HG03442 (cell line): Measurements from ENCODE around the gene TMEM87B.
"Not testable (repeated sequence)": the region's sequence is repeated elsewhere in the genome, so short reads cannot be mapped to it uniquely, and the experiment has no call there.

Experiments used
- ATAC-seq: cut with Tn5 transposase; IDR thresholded peaks from one replicate; pipeline ENCODE4 v1.9.1; 2021; ENCODE audit warnings: mild to moderate bottlenecking, moderate library complexity; ENCODE audit not compliant: unreplicated experiment

TMEM87B gene

DNA sequence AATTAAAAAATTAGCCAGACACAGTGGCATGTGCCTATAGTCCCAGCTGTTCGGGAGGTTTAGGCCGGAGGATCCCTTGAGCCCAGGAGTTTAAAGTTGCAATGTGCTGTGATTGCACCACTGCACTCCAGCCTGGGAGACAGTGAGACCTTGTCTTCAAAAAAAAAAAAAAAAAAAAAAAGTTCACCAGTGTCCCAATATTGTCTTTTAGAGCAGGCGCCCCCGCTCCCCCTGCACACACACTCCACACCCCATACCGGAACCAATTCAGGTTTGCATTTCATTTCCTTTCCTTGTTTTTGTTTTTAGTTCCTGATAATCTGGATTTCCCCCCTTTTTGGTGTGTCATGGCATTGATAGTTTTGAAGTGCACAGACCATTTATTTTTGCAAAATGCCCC, 10.4 kb downstream of the TMEM87B start:
- ATAC-seq: no peak

DNA sequence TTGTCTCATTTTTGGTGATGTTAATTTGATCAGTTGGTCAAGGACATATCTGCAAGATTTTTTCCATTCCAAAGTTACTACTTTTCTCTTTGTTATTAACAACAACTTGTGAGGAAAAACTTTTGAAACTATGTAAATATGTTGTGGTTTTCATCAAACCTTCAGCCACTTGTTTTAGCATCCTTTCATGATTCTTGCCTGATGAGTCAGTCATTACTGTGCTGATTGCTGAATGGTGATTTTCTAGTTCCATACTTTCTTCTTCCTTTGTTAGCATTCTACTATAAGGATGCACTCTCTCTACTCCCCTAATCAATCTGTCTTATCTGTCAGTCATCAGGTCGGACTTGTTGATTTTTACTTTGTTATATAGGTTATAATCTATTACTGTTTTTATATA, 10.9 kb downstream of the TMEM87B start:
- ATAC-seq: no peak

DNA sequence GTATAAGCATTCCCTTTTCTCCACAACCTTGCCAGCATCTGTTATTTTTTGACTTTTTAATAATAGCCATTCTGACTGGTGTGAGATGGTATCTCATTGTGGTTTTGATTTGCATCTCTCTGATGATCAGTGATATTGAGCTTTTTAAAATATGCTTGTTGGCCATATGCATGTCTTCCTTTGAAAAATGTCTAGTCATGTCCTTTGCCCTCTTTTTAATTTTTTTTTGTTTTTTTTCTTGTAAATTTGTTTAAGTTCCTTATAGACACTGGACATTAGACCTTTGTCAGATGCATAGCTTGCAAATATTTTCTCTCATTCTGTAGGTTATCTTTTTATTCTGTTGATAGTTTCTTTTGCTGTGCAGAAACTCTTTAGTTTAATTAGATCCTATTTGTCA, 14.7 kb downstream of the TMEM87B start:
- ATAC-seq: not testable (repeated sequence)

DNA sequence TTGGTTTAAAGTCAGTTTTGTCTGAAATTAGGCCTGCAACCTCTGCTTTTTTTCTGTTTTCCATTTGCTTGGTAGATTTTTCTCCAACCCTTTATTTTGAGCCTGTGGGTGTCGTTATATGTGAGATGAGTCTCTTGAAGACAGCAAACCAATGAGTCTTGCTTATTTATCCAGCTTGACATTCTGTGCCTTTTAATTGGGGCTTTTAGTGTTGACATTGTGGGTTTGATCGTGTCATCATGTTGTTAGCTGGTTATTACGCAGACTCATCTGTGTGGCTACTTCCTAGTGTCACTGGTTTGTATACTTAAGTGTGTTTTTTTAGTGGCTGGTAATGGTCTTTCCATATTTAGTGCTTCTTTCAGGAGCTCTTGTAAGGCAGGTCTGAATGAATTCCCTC, 18.8 kb downstream of the TMEM87B start:
- no peak for ATAC-seq

DNA sequence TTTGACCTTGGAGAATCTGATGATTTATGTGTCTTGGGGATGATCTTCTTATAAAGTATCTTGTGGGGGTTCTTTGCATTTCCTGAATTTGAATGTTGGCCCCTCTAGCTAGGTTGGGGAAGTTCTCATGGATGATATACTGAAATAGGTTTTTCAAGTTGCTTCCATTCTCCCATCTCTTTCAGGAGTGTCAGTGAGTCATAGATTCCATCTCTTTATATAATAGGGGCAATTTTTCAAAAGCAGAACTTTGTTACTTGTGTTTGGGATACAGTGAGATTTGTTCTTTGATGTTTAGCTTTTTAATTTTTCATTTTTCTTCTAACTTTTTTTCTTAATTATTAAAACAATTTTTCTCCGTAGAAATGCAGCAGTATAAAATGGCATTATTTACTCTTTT, 19.4 kb downstream of the TMEM87B start:
- no peak for ATAC-seq

DNA sequence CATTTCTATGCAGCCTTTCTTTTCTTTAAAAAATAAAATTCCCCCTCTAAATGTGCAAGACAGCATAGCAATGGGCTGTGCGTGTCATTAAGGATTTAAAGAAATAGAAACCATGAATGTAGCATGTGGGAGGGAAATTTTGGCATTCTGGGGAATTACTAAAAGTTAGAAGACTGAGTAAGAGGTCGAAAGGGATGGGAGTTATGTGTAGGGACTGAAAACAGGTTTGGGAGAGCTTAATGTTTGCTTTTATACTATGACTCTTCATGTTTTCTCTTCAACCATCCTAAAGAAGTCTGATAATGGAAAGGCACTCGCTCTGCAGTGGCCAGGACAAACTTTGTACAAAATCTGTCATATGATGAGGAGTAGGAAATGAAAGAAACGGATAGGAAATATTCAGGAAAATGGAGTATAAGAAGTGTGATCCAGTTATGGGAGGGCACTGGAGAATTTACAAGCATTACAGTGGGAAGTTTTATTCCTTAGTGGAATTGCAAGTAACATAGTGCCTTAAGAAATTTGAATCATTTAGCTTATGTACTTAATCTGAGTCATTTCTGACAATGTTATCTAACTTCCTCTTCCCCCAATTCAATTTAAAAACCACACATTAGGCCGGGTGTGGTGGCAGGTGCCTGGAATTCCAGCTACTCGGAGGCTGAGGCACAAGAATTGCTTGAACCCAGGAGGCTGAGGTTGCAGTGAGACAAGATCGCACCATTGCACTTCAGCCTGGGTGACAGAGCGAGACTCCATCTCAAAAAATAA, 20.6 kb downstream of the TMEM87B start:
- no peak for ATAC-seq

DNA sequence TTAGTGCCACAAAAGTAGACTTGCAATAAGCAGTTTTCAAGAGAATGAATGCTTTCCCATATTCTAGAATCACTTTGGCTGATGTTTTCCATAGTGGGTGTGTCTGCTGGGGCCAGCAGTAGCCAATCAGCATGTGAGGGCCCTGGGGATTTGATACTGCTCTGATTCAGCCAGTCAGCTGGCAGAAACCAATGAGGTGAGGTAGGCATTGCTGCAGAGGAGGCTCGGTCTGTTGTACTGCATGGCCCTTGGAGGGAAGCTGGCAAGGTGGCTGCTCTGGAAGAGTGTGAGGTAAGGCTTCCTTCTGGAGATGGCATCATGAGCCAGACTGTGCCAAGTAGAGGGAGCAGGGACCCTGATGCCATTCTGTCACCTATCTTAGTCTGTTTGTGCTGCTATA, 22.7 kb downstream of the TMEM87B start:
- no peak for ATAC-seq

DNA sequence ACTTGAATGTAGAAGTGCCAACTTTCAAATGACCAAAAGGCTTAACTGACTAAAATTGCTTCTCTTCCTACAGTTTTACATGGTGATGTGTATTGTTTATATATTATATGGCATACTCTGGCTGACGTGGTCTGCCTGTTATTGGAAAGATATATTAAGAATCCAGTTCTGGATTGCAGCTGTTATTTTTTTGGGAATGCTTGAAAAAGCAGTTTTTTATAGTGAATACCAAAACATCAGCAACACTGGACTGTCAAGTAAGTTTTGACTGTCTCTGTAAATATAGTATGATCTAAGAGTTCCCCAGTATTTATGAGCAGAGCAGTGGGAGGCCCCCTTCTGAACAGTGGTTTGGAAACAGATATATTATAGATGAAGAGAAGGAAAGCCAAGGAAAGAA, 26.2 kb downstream of the TMEM87B start:
- no peak for ATAC-seq

DNA sequence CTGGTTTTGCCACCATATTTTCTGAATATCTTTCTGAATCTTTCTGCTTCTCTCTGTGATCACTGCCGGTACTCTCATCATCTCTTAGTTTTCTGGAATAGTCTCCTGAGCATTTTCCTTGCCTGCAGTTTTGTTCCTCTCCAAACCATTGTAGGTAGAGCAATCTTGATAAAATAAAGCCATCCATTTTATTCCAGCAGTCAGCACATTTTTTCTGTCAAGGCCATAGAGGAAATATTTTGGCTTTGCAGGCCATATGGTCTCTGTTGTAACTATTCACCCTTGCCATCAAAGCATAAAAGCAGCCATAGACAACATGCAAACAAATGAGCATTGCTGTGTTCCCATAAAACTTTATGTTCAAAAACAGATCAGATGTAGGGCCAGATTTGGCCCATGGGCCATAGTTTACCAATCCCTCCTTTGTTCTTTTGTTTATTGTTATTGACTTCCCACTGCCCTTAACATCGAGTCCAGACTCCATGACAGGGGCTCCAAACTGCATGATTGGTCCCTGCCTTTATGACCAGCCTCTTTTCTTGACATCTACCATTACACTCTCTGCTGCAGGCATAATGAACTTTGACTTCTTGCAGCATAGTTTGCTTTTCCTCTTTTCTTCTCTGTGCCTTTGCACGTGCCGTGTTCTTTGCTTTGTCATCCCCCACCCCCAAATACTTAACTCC, 29.8 kb downstream of the TMEM87B start:
- no peak for ATAC-seq

DNA sequence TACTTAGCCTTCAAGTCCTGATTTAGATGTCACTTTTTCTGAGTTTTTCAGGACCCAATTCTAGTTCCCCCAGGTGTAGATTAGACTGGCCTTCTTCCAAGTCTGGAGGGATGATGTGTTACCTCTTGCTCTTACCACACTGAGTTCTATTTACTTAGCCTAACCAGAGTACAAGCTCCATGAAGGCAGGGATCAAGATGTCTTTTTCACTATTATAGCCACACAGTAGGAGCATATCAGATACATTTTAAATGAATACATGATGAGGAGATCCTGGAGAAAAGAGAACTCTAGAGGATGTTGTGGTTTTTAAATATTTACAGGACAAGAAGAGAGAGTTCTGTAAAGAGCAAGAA, 30.3 kb downstream of the TMEM87B start:
- no peak for ATAC-seq

DNA sequence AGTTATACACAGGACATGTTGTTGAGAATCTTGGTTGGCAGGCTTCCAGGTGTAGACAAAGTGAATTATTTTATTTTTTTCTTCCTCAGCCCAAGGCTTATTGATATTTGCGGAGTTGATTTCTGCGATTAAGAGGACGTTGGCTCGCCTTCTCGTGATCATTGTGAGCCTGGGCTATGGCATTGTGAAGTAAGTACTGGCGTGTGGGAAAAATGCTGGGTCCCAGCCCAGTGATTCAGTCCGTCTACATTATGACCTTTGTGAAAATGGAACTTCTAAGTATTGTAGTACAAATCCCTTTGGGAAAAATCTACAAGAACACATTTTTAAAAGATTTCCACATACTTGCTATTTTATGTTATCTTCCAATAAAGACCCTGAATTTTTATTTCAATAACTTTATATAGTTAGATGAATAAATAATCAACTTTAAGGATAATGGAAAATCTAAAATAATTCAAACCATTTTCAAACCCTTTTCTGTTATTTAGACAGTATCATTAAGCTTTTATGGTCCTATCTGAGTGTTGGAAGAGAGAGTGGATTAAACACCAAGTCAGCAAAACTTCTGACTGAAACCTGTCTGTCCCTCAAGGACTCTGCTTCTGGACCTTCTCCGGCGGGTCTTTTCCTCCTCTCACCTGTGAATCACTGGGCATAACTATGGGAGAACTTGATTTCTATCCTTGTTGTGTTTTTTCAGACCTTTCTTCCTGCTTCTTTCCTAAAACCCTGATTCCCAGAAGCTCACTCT, 31.0 kb downstream of the TMEM87B start:
- ATAC-seq: no peak

DNA sequence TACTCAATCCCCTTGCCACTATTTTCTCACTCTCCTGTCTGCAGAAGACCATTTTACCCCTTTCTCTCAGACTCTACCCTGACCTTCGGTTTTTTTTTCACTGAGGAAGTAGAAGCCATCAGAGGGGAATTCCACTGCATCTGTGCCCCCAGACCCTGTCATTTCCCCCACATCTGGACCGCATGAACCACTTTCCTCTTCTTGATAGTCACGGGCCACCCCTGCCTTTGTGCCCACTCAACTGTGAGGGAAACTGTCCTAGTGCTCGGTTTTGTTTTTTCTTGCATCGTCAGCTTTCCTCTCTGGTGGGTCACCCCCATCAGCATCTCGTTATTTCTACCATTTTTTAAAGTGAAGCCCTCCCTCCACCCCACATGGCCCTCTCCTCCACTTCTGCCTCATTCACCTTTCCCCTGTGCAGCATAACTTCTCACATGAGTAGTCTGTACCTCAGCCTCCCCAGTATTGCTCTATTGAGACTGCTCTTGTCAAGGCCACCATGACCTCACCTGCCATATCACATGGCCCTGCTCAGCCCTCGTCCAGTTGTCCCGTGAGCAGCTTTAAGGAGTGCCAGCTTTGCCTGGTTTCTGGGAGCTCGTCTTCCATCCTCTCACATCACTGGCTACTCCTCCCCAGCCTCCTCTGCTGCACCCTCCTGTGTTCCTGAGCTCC, 32.4 kb downstream of the TMEM87B start:
- ATAC-seq: peak; percentile 66

DNA sequence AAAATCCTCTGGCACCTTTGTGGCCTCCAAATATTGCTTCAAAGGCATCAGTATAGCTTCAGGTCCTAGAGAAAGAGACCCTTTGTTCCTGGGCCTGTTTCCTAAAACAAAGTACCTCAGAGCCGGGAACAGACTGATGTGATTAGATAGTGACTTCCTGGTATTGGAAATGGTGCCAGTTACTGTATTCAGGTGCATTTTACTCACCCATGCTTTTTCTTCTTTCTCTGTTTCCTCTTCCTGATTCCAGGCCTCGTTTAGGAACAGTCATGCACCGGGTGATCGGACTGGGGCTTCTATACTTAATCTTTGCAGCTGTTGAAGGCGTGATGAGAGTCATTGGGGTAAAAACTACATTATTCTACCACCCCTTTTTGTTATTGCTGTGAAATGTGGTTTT, 34.3 kb downstream of the TMEM87B start:
- no peak for ATAC-seq

DNA sequence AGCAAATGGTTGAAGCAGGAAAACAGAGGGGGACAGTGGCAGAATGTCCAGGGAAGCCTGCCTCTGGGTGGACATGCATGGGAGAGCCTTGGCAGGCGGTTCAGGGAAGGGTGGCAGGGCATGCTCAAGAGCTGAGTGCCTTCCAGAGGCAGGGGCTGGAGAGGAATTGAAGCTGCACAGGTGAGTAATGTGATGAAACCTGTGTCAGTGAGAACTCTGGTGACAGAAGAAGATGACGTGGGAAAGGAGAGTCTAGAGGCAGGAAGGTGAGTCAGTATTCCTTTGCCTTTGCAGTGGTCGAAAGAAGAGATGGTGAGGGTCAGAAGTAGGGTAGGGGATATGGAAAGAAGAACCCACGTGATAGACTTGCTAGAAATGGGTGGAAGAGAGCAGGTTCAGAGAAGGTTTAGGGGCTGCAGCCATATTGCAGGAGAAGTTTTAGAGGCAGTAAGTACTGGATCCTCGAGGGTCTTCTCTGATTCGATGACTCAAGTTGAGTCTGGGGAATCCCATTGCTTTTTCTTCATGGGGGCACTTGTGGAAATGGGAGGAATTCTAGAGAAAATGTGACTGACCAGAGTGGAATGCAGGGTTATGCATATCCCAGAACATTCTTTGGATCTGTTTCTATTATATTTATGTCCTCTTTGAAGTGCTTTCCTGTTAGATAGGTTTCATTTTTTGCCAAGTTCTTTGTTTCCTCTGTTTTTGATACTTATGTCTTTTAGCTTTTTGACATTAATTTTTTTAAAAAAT, 37.4 kb downstream of the TMEM87B start:
- no peak for ATAC-seq

DNA sequence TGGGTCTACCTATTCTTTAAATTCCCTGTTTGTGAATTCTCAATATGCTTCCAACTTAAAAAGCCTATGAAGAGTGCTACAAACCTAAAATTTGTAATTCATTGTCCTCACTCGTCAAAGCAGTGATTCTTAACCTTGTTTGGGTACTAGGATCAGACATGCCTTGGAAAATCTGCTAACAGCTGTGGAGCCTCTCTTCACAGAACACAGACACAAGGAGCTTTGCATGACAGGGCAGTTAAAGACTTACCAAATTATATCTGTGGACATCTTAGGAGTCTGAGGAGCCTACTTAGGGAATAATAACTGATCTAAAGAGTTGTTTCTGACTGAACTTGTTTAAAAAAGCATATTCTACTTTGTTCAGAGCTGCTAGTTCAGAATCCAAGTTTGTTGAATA, 38.1 kb downstream of the TMEM87B start:
- no peak for ATAC-seq

DNA sequence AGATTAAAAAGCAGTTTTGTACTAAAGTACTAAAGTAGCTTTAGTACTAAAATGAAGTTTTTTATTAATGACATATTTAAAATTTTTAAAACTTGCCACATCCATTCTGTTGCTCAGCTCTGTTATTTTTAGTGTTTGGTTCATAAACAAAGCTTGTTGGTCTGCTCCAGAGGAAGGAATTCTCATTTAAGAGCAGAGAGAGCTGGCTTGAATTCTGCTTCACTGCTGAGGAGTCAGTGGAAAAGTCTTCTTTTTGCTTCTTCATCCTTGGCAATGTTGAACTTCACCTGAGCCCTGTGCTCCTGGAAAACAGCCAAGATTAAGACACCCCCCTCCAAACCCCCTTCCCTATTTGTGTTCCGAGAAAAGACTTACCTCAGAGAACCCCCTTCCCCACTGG, 40.6 kb downstream of the TMEM87B start:
- no peak for ATAC-seq

DNA sequence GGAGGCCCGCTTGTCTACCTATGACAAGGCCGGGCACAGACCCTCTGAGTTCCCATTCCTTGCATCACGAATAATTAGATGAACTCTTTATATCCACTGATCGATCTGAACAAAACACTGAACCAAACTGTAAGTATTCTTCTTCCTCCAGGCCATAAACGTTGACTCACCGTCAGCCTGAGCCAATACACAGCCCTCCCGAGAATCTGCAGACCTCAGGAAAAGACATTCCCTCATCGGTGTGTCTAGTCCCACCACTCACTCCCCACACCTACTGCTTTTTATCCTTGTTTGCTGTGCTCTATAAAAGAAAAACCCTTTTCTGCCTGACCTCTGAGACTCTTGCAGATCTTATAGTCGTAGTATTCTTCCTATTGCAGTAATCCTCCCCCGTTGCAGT, 41.0 kb downstream of the TMEM87B start:
- no peak for ATAC-seq

DNA sequence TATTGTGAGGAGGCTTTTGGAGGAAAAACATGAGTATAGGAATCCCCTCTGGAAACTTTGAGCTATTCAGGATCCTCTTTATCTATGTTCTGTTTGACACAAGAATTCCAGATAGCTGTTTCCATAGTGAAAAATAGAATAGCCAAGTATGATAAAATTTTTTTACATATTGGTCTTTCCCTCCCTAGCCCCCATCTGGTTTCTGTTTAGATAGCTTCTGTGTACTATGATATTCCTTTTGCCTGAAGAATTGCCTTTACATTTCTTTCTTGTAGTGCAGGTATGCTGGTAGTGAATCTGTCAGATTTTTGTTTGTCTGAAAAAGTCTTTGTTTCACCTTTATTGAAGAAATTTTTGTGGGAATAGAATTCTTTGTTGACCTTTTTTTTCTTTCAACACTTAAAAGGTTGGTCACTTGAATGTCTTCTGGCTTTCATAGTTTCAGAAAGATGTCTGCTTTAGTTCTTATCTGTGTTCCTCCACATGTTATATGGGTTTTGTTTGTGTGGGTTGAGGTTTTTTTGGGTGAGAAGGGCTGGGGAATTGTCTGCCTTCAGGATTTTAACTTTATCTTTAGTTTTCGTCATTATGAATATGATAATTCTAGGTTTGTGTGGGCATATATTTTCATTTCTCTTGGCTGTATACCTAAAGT, 53.2 kb downstream of the TMEM87B start:
- ATAC-seq: no peak

DNA sequence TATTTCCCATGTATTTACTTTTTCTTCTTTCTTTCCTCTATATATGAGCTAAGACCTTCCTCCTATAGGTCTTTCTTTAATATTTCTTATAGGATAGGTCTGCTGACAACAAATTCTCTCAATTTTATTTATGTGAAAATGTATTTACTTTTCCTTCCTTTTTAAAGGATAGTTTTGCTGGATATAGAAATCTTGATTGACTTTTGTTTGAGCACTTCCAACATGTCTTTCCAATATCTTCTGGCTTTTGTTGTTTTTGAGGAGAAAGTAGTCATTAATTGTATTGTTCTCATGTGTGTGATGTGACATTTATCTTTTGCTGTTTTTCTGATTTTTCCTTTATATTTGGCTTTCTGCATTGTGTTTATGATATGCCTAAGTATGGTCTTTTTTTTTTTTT, 54.2 kb downstream of the TMEM87B start:
- ATAC-seq: no peak

DNA sequence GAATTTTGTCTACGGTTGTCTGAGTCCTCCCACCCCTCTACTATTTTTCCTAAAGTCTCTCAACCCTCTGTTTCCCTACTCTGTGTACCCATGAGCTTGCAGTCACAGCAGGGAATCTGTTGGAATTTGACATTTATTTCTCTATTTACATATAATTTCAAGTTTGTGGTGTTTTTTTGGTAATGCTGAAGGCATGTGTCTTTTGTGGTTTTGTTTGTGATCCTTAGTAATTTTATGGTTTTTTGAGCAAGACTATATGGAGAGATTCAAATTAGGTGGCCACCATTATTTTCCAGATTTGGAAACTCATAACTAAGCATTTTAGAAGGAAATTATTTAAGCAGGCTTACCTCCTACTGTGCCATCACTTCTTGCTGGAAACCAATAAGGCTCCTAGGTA, 55.9 kb downstream of the TMEM87B start:
- ATAC-seq: no peak
